Parathyroid adenoma (tissue), 2 donors: ENCODE measurements around the gene MTHFD2L.

ENCODE experiments used
- H2AFZ ChIP-seq: fragments of 300-600 bp; sonication (generic); one replicate; pipeline ENCODE4 v1.7.0; 2017; ENCODE audit warnings: antibody characterized with exemption, mild to moderate bottlenecking
- H3K27ac ChIP-seq: fragments of 300-600 bp; sonication (generic); one replicate; pipeline ENCODE4 v1.7.0; 2017
- H3K27me3 ChIP-seq: fragments of 300-600 bp; sonication (generic); one replicate; pipeline ENCODE4 v1.7.0; 2017; ENCODE audit warnings: low read length; ENCODE audit not compliant: control insufficient read depth, insufficient read depth
- H3K36me3 ChIP-seq: fragments of 300-600 bp; sonication (generic); one replicate; pipeline ENCODE4 v1.7.0; 2017; ENCODE audit warnings: low read length; ENCODE audit not compliant: control insufficient read depth, insufficient read depth
- H3K4me1 ChIP-seq: fragments of 300-600 bp; sonication (generic); one replicate; pipeline ENCODE4 v1.7.0; 2017; ENCODE audit warnings: control low read depth
- H3K4me2 ChIP-seq: fragments of 300-600 bp; sonication (generic); one replicate; pipeline ENCODE4 v1.7.0; 2017; ENCODE audit warnings: low read length
- H3K4me3 ChIP-seq: fragments of 300-600 bp; sonication (generic); one replicate; pipeline ENCODE4 v1.7.0; 2017; ENCODE audit warnings: low read depth, low read length
- H3K79me2 ChIP-seq: fragments of 300-600 bp; sonication (generic); one replicate; pipeline ENCODE4 v1.7.0; 2017; ENCODE audit warnings: control low read depth
- H3K9ac ChIP-seq: fragments of 300-600 bp; sonication (generic); one replicate; pipeline ENCODE4 v1.7.0; 2017; ENCODE audit warnings: mild to moderate bottlenecking
- H3K9me3 ChIP-seq: fragments of 300-600 bp; sonication (generic); one replicate; pipeline ENCODE4 v1.7.0; 2017; ENCODE audit warnings: low read length; ENCODE audit not compliant: control insufficient read depth
- TF ChIP-seq, protein P1 (sequence below): fragments of 300-600 bp; sonication (generic); IDR thresholded peaks from one replicate; pipeline ENCODE4 v1.7.0; 2017; ENCODE audit warnings: antibody characterized with exemption, mild to moderate bottlenecking
- donor health status: primary hyperparathyroidism.

The MTHFD2L gene

DNA sequence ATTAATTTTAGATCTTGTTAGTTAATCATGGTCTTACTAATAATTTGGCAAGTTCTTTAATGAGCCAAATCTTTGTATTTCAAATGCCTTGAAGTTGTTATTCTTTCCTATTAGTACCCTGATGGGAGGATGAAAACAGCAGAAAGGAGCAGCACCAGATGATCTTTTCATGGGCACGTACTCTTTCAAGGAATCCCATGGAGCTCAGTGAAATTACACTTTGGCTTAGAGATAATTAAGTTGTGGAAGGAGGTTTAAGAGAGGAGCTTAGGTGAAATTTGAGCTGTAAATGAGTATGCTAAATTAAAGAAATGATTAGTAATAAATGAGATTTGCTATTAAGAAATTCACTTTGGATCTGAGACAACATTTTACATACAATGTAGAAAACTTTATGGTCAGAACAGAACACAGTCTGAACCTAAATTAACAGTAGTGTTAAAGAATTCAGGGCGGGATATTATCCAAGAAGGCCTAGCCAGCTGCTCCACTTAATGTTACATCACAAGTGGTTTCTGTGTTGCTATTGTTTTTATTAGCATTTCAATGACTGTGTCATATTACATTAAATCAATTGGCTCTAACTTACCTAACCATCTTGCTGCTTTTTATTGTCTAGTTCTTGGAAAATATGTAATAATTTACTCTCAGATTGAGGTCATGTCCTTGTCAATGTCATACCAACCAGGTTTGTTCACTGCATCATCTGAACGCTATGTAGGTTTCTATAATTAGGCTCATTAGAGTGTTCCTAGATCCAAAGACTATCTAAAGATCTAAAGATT lies 3.9 kb downstream of the MTHFD2L start:
- Histone ChIP-seq H3K27ac (no peak overlapping the region), H3K79me2 (no peaks in the 10 kb centered on the region), H3K4me1 (peaks cover 2% of the 10 kb centered on the region), H2AFZ (no peak overlapping the region), H3K9ac (no peak overlapping the region), H3K4me3 (no peak overlapping the region), H3K9me3 (no peaks in the 10 kb centered on the region), H3K36me3 (no peaks in the 10 kb centered on the region), H3K4me2 (no peak overlapping the region), H3K27me3 (no peaks in the 10 kb centered on the region)
- TF ChIP-seq, protein P1, sequence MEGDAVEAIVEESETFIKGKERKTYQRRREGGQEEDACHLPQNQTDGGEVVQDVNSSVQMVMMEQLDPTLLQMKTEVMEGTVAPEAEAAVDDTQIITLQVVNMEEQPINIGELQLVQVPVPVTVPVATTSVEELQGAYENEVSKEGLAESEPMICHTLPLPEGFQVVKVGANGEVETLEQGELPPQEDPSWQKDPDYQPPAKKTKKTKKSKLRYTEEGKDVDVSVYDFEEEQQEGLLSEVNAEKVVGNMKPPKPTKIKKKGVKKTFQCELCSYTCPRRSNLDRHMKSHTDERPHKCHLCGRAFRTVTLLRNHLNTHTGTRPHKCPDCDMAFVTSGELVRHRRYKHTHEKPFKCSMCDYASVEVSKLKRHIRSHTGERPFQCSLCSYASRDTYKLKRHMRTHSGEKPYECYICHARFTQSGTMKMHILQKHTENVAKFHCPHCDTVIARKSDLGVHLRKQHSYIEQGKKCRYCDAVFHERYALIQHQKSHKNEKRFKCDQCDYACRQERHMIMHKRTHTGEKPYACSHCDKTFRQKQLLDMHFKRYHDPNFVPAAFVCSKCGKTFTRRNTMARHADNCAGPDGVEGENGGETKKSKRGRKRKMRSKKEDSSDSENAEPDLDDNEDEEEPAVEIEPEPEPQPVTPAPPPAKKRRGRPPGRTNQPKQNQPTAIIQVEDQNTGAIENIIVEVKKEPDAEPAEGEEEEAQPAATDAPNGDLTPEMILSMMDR = no peak

DNA sequence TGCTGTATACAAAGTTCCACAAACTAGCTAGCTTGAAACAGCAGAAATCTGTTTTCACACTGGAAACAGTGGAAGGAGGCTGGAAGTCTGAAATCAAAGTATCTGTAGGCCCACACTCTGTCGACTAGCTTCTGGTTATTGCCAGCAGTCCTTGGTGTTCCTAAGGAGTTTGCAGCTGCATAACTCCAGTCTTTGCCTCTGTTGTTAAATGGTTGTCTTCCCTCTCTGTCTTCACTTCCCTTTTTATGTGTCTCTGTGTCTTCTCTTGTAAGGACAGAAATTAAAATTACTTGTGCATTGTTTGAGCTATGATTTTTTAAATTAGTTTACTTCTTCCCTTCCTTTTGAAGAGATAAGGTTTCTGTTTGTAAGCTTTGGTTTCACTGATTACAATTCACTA lies 8.2 kb downstream of the MTHFD2L start:
- Histone ChIP-seq H3K4me2 (no peak overlapping the region), H3K4me1 (no peaks in the 10 kb centered on the region)

DNA sequence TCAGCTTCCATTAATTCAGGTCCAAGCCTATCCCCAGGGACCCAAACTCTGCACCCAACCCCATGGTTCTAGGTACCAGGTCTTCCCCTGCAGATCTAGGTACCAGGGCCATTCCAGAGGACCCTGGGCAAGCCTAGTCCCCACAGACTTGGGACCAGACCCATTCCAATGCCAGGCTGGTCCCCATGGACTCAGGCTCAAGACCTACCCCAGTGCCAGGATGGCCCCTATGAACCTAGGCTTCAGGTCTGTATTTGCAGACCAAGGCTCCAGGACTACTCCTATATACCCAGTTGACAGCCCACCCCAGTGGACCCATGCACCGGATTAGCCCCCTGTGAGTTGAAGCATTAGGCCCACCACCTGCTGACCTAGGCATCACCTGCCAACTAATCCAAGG lies 8.9 kb downstream of the MTHFD2L start:
- Histone ChIP-seq H3K4me1 (no peaks in the 10 kb centered on the region), H3K9me3 (no peaks in the 10 kb centered on the region), H3K4me3 (no peak overlapping the region), H3K27ac (no peak overlapping the region), H3K27me3 (no peaks in the 10 kb centered on the region), H3K79me2 (no peaks in the 10 kb centered on the region), H3K36me3 (no peaks in the 10 kb centered on the region), H3K4me2 (no peak overlapping the region), H3K9ac (no peak overlapping the region), H2AFZ (no peak overlapping the region)
- TF ChIP-seq, protein P1 = no peak

More for the DNA sequence above, 8.2 kb downstream of the MTHFD2L start:
- no peaks in the 10 kb centered on the region for H3K79me2 ChIP-seq
- TF ChIP-seq, protein P1 = no peak
- H3K9ac ChIP-seq = no peak overlapping the region
- H3K9me3 ChIP-seq = no peaks in the 10 kb centered on the region
- no peaks in the 10 kb centered on the region for H3K27me3 ChIP-seq
- H2AFZ ChIP-seq = no peak overlapping the region
- no peaks in the 10 kb centered on the region for H3K36me3 ChIP-seq
- H3K27ac ChIP-seq = no peak overlapping the region
- H3K4me3 ChIP-seq = no peak overlapping the region

DNA sequence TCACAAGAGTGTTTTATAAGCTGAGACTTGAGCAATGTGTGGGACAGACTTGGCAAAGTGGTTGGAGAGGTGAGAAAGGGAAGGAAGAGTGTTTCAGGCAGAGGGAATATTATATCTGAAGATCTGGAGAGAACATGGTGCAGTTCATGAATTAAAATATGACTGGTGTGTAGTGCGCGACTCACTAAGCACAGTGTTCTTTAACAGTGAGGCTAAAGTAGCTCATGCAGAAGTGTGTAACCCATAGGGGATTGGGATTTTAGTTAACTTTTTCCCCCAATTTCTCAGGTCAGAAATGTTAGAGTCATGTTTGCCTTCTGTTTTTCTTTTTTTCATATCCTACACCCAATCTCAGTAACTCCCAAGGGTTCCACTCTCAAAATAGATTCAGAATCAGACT lies 9.7 kb downstream of the MTHFD2L start:
- H3K27ac ChIP-seq = no peak overlapping the region
- no peaks in the 10 kb centered on the region for H3K4me1 ChIP-seq
- no peaks in the 10 kb centered on the region for H3K27me3 ChIP-seq
- TF ChIP-seq, protein P1 = no peak
- H3K4me2 ChIP-seq = no peak overlapping the region
- no peak overlapping the region for H2AFZ ChIP-seq
- H3K4me3 ChIP-seq = no peak overlapping the region
- H3K9me3 ChIP-seq = no peaks in the 10 kb centered on the region
- H3K79me2 ChIP-seq = no peaks in the 10 kb centered on the region
- H3K36me3 ChIP-seq = no peaks in the 10 kb centered on the region
- H3K9ac ChIP-seq = no peak overlapping the region

DNA sequence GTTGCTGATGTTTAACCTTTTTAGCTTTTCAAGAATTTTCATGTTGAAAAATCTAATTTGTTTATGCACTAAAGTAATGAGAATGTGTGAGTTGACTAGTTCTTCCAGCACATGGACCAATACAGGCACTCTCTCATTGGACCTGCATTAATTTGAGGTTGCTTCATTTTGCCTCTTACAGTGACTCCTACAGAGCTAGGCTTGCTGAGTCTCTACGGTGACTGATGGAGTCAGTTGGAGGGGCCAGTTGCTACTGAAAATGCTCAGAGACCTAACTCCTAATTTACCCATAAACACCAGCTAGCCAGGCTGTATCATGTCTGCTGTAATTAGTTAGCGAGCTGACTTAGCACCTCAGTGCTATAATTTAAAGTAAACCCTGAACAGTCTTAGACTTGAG lies 10.9 kb downstream of the MTHFD2L start:
- no peak overlapping the region for H3K4me3 ChIP-seq
- H3K4me2 ChIP-seq = no peak overlapping the region
- H2AFZ ChIP-seq = no peak overlapping the region
- no peak overlapping the region for H3K9ac ChIP-seq
- TF ChIP-seq, protein P1 = no peak
- no peaks in the 10 kb centered on the region for H3K79me2 ChIP-seq
- no peaks in the 10 kb centered on the region for H3K9me3 ChIP-seq
- H3K36me3 ChIP-seq = no peaks in the 10 kb centered on the region
- no peak overlapping the region for H3K27ac ChIP-seq
- no peaks in the 10 kb centered on the region for H3K27me3 ChIP-seq
- no peaks in the 10 kb centered on the region for H3K4me1 ChIP-seq
